HepG2 (cell line): ENCODE results near the gene MIGA2. TPM values are rescaled to one million over a fixed set of nuclear protein-coding genes. Genes with fewer than 3 reads are reported as not detected.

ENCODE experiments used
- ATF5 ChIP-seq: sonication (generic); formaldehyde crosslinking; IDR thresholded peaks from 2 replicates; pipeline ENCODE4 v1.4.0; 2020; ENCODE audit warnings: mild to moderate bottlenecking, low read depth, missing genetic modification reagents
- CCDC6 ChIP-seq: sonication (generic); formaldehyde crosslinking; IDR thresholded peaks from 2 replicates; pipeline ENCODE4 v1.8.1; 2022; ENCODE audit warnings: mild to moderate bottlenecking, missing genetic modification reagents, moderate library complexity
- GABPB1 ChIP-seq: IDR thresholded peaks from 2 replicates; pipeline ENCODE4 v1.6.1; 2016; ENCODE audit warnings: mild to moderate bottlenecking, missing genetic modification reagents, moderate library complexity, missing compliant biosample characterization
- NCOR1 ChIP-seq: fragments of 200-600 bp; sonication (generic); IDR thresholded peaks from 2 replicates; pipeline ENCODE4 v1.7.0; 2017; ENCODE audit warnings: antibody characterized with exemption, low read length, borderline replicate concordance
- NR1H2 ChIP-seq: sonication (generic); formaldehyde crosslinking; IDR thresholded peaks from 2 replicates; pipeline ENCODE4 v1.8.1; 2022; ENCODE audit warnings: low read depth, missing genetic modification reagents, borderline replicate concordance
- NR2C2 ChIP-seq: sonication (generic); formaldehyde crosslinking; IDR thresholded peaks from 2 replicates; pipeline ENCODE4 v1.4.0; 2020; ENCODE audit warnings: missing genetic modification reagents, mild to moderate bottlenecking, moderate library complexity, borderline replicate concordance
- PAWR ChIP-seq: sonication (generic); formaldehyde crosslinking; IDR thresholded peaks from 2 replicates; pipeline ENCODE4 v1.4.0; 2020; ENCODE audit warnings: missing genetic modification reagents, mild to moderate bottlenecking, borderline replicate concordance
- PHF20 ChIP-seq: sonication (generic); formaldehyde crosslinking; IDR thresholded peaks from 2 replicates; pipeline ENCODE4 v1.5.0; 2020; ENCODE audit warnings: mild to moderate bottlenecking, missing genetic modification reagents
- SP2 ChIP-seq: sonication (generic); formaldehyde crosslinking; IDR thresholded peaks from 2 replicates; pipeline ENCODE4 v1.5.1; 2020; ENCODE audit warnings: mild to moderate bottlenecking, missing genetic modification reagents
- SP5 ChIP-seq: IDR thresholded peaks from 2 replicates; pipeline ENCODE4 v1.6.1; 2016; ENCODE audit warnings: low read depth, borderline replicate concordance
- ZFP1 ChIP-seq: IDR thresholded peaks from 2 replicates; pipeline ENCODE4 v1.6.1; 2016
- ZMYM4 ChIP-seq: sonication (generic); formaldehyde crosslinking; IDR thresholded peaks from 2 replicates; pipeline ENCODE4 v1.8.1; 2023; ENCODE audit warnings: mild to moderate bottlenecking, missing genetic modification reagents
- ZNF136 ChIP-seq: sonication (generic); formaldehyde crosslinking; IDR thresholded peaks from 2 replicates; pipeline ENCODE4 v1.8.1; 2022; ENCODE audit warnings: low read depth, mild to moderate bottlenecking, moderate library complexity, missing genetic modification reagents
- ZNF251 ChIP-seq: sonication (generic); formaldehyde crosslinking; IDR thresholded peaks from 2 replicates; pipeline ENCODE4 v1.9.0; 2021; ENCODE audit warnings: mild to moderate bottlenecking, missing genetic modification reagents
- ZNF263 ChIP-seq: sonication (generic); formaldehyde crosslinking; IDR thresholded peaks from 2 replicates; pipeline ENCODE4 v1.4.0; 2020; ENCODE audit warnings: missing genetic modification reagents
- ZNF333 ChIP-seq: sonication (generic); formaldehyde crosslinking; IDR thresholded peaks from 2 replicates; pipeline ENCODE4 v1.4.0; 2020; ENCODE audit warnings: mild to moderate bottlenecking, missing genetic modification reagents, borderline replicate concordance
- ZNF337 ChIP-seq: sonication (generic); formaldehyde crosslinking; IDR thresholded peaks from 2 replicates; pipeline ENCODE4 v1.5.1; 2020; ENCODE audit warnings: missing genetic modification reagents, low read depth, mild to moderate bottlenecking, borderline replicate concordance
- ZNF550 ChIP-seq: sonication (generic); formaldehyde crosslinking; IDR thresholded peaks from 2 replicates; pipeline ENCODE4 v1.4.0; 2020; ENCODE audit warnings: mild to moderate bottlenecking, missing genetic modification reagents, borderline replicate concordance
- ZNF589 ChIP-seq: sonication (generic); formaldehyde crosslinking; conservative IDR thresholded peaks from 2 replicates; pipeline ENCODE4 v1.8.0; 2022; ENCODE audit warnings: mild to moderate bottlenecking, moderate library complexity, missing genetic modification reagents
- ZNF607 ChIP-seq: sonication (generic); formaldehyde crosslinking; IDR thresholded peaks from 2 replicates; pipeline ENCODE4 v1.5.1; 2020; ENCODE audit warnings: missing genetic modification reagents, mild to moderate bottlenecking, borderline replicate concordance
- ZNF652 ChIP-seq: IDR thresholded peaks from 2 replicates; pipeline ENCODE4 v1.6.1; 2016; ENCODE audit warnings: low read depth, borderline replicate concordance
- ZNF784 ChIP-seq: sonication (generic); formaldehyde crosslinking; IDR thresholded peaks from 2 replicates; pipeline ENCODE4 v1.5.1; 2020; ENCODE audit warnings: missing genetic modification reagents, mild to moderate bottlenecking, borderline replicate concordance
- polyA plus RNA-seq, 8 experiments: library from polyadenylated mRNA; depleted of rRNA in 3 of 8; stranded (reverse) in 7 of 8; unstranded in 1 of 8; fragments of >200 nt; fragmentation: Illumina TruSeq in 4 of 8; extraction: Trizol in 4 of 8; gene quantifications; 2 replicates each; pipeline versions ENCODE4 v1.2.1 to v1.2.3, GENCODE V29; 2011 to 2016; ENCODE audit warnings: low read depth in 4 of 8, missing spikeins in 1 of 8, mixed read lengths in 1 of 8; ENCODE audit not compliant: insufficient read depth in 1 of 8
- total RNA-seq, 5 experiments: library from RNA; depleted of rRNA; stranded (reverse); fragments of >200 nt; fragmentation: Illumina TruSeq; extraction: Trizol; gene quantifications; 2 replicates each; pipeline ENCODE4 v1.2.3, GENCODE V29; 2016; ENCODE audit warnings: low read depth in 1 of 5
- TF ChIP-seq, protein P1 (sequence below): sonication (generic); formaldehyde crosslinking; IDR thresholded peaks from 2 replicates; pipeline ENCODE4 v1.5.0; 2020; ENCODE audit warnings: mild to moderate bottlenecking, missing genetic modification reagents
- TF ChIP-seq, protein P2 (sequence below): sonication (generic); formaldehyde crosslinking; IDR thresholded peaks from 2 replicates; pipeline ENCODE4 v1.4.0; 2020; ENCODE audit warnings: mild to moderate bottlenecking, missing genetic modification reagents, borderline replicate concordance

MIGA2 gene
- total and polyA plus RNA-seq, 2 of the 13 experiments (the other 11 are each of a cell fraction or from before 2014, with no cell fraction given) = 10.8 to 17.1 TPM

- TF ChIP-seq CCDC6 (CRISPR knock-in tag) = peak; percentile 88
- TF ChIP-seq, protein P1, sequence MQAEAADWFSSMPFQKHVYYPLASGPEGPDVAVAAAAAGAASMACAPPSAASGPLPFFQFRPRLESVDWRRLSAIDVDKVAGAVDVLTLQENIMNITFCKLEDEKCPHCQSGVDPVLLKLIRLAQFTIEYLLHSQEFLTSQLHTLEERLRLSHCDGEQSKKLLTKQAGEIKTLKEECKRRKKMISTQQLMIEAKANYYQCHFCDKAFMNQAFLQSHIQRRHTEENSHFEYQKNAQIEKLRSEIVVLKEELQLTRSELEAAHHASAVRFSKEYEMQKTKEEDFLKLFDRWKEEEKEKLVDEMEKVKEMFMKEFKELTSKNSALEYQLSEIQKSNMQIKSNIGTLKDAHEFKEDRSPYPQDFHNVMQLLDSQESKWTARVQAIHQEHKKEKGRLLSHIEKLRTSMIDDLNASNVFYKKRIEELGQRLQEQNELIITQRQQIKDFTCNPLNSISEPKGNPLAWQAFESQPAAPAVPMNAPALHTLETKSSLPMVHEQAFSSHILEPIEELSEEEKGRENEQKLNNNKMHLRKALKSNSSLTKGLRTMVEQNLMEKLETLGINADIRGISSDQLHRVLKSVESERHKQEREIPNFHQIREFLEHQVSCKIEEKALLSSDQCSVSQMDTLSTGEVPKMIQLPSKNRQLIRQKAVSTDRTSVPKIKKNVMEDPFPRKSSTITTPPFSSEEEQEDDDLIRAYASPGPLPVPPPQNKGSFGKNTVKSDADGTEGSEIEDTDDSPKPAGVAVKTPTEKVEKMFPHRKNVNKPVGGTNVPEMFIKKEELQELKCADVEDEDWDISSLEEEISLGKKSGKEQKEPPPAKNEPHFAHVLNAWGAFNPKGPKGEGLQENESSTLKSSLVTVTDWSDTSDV (CRISPR knock-in tag) = no peak
- TF ChIP-seq ZMYM4 = peak; percentile 80
- peak; percentile 54; the same call in 1 of the 2 replicates for TF ChIP-seq ZNF607 (CRISPR knock-in tag)
- no peak for TF ChIP-seq PAWR (CRISPR knock-in tag)
- TF ChIP-seq, protein P2, sequence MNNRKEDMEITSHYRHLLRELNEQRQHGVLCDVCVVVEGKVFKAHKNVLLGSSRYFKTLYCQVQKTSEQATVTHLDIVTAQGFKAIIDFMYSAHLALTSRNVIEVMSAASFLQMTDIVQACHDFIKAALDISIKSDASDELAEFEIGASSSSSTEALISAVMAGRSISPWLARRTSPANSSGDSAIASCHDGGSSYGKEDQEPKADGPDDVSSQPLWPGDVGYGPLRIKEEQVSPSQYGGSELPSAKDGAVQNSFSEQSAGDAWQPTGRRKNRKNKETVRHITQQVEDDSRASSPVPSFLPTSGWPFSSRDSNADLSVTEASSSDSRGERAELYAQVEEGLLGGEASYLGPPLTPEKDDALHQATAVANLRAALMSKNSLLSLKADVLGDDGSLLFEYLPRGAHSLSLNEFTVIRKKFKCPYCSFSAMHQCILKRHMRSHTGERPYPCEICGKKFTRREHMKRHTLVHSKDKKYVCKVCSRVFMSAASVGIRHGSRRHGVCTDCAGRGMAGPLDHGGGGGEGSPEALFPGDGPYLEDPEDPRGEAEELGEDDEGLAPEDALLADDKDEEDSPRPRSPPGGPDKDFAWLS (CRISPR knock-in tag) = no peak
- TF ChIP-seq NR2C2 (CRISPR knock-in tag) = peak; percentile 86
- no peak for TF ChIP-seq ZNF136 (CRISPR knock-in tag)
- TF ChIP-seq SP5 (CRISPR knock-in tag) = no peak
- 0 out of 2 replicates have a peak, but pooled peaks have one; percentile 8 for TF ChIP-seq ZNF652 (CRISPR knock-in tag)
- TF ChIP-seq ZNF589 (CRISPR knock-in tag) = no peak
- peak; percentile 28; the same call in 1 of the 2 replicates for TF ChIP-seq GABPB1 (CRISPR knock-in tag)
- peak; percentile 36; the same call in 1 of the 2 replicates for TF ChIP-seq ZNF263 (CRISPR knock-in tag)
- TF ChIP-seq NCOR1 = peak; percentile 90; the same call in 1 of the 2 replicates
- TF ChIP-seq NR1H2 = no peak
- TF ChIP-seq ATF5 = no peak
- TF ChIP-seq ZNF550 (CRISPR knock-in tag) = no peak
- no peak for TF ChIP-seq ZNF784 (CRISPR knock-in tag)
- TF ChIP-seq SP2 (CRISPR knock-in tag) = 0 out of 2 replicates have a peak, but pooled peaks have one; percentile 27
- TF ChIP-seq ZNF251 = no peak
- TF ChIP-seq ZNF337 = no peak
- no peak; the same call in 1 of the 2 replicates for TF ChIP-seq ZFP1
- TF ChIP-seq PHF20 (CRISPR knock-in tag) = no peak
- TF ChIP-seq ZNF333 = no peak
Measured at GRCh38 chr9:129064499-129064908, 28.1 kb downstream of the MIGA2 start (continued).
